ENCODE data around the gene ZNF512B.

DNA sequence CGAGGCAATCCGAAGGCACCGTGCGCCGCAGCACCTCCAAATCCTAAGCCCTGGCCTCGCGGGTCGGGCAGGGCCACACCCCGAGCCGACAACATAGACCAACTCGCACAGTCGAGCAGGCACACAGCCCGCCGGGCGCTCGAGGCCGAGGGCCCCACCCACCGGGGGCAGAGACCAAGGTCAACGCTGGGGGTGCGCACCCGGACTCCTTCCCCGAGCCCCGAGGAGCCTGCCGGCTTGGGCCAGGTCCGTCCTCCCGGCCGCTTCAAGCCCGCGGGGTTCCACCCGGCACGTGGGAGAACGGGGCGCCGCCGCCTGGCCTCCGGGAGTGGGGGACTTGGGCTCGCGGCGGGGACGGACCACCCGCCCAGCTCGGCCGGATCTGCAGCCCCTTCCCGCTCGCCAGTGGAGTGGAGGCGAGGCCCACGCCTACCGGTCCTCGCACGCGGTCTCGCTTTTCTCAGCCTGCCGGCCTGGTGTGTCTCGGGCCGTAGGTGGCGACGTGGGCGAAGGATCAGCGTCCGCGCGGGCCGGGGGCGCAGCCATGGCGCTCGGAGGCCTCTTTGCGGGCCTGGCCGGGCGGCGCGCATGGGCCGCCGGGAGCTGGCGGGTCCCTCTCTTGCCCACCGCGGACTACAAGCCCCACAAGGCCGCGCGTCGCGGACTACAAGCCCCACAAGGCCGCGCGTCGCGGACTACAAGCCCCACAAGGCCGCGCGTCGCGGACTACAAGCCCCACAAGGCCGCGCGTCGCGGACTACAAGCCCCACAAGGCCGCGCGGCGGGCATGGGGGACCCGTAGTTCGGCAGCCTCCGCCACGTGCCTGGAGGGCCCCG is 13.7 kb downstream of the ZNF512B start, which contains the start of gene UCKL1:
- TF ChIP-seq, protein P1, sequence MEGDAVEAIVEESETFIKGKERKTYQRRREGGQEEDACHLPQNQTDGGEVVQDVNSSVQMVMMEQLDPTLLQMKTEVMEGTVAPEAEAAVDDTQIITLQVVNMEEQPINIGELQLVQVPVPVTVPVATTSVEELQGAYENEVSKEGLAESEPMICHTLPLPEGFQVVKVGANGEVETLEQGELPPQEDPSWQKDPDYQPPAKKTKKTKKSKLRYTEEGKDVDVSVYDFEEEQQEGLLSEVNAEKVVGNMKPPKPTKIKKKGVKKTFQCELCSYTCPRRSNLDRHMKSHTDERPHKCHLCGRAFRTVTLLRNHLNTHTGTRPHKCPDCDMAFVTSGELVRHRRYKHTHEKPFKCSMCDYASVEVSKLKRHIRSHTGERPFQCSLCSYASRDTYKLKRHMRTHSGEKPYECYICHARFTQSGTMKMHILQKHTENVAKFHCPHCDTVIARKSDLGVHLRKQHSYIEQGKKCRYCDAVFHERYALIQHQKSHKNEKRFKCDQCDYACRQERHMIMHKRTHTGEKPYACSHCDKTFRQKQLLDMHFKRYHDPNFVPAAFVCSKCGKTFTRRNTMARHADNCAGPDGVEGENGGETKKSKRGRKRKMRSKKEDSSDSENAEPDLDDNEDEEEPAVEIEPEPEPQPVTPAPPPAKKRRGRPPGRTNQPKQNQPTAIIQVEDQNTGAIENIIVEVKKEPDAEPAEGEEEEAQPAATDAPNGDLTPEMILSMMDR (conservative IDR thresholded peaks at IDR 0.05; ENCODE audit: low read length), result peak; percentile 9; the same call in 1 of the 2 replicates
- no peak for TF ChIP-seq EZH2phosphoT487 (IDR thresholded peaks at IDR 0.05; ENCODE audit: borderline replicate concordance)

Measured in Loucy (cell line).